C4-2B (cell line): ENCODE measurements around the gene LRRC42.

ENCODE experiments used
- H3K27ac ChIP-seq: fragments of 450-650 bp; 2 replicates; pipeline ENCODE4 v1.5.1; 2017
- ZFX ChIP-seq: fragments of 450-650 bp; IDR thresholded peaks from 2 replicates; pipeline ENCODE4 v1.6.1; 2017
- TF ChIP-seq, protein P1 (sequence below): fragments of 450-650 bp; conservative IDR thresholded peaks from 2 replicates; pipeline ENCODE4 v1.5.1; 2017; ENCODE audit warnings: mild to moderate bottlenecking

LRRC42 gene

DNA sequence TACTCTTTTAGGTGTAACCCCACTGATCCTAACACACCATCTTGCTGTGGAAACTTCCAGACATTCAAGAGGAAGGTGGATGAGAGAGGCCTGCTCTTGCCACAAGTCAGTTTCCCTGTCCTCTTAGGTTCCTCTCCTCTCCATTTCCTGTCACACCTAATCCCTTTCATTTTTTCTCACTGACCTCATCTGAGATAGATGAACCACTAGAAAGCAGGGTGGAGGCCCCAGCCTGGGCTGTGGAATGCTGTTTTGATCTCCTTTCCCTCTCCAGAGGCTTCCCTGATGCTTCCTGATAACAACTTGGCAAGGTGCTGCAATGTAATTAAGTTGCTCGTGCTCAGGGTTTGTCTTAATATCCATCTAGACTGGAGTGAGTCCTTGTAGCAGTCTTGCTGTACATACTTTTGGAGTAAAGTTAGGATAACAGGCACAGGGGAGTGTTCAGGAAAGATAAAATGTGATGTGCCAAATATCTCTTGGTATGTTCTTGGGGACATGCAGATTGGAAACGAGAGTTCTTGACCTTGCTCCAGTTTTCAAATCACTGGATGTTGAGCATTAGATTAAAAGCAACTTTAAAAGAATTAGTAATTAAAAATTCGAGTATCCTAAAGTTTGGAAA lies 11.2 kb downstream of the LRRC42 start:
- no peak for TF ChIP-seq ZFX
- TF ChIP-seq, protein P1, sequence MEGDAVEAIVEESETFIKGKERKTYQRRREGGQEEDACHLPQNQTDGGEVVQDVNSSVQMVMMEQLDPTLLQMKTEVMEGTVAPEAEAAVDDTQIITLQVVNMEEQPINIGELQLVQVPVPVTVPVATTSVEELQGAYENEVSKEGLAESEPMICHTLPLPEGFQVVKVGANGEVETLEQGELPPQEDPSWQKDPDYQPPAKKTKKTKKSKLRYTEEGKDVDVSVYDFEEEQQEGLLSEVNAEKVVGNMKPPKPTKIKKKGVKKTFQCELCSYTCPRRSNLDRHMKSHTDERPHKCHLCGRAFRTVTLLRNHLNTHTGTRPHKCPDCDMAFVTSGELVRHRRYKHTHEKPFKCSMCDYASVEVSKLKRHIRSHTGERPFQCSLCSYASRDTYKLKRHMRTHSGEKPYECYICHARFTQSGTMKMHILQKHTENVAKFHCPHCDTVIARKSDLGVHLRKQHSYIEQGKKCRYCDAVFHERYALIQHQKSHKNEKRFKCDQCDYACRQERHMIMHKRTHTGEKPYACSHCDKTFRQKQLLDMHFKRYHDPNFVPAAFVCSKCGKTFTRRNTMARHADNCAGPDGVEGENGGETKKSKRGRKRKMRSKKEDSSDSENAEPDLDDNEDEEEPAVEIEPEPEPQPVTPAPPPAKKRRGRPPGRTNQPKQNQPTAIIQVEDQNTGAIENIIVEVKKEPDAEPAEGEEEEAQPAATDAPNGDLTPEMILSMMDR = no peak
- peak overlapping the region; percentile 54; the same call in 1 of the 2 replicates for H3K27ac ChIP-seq

DNA sequence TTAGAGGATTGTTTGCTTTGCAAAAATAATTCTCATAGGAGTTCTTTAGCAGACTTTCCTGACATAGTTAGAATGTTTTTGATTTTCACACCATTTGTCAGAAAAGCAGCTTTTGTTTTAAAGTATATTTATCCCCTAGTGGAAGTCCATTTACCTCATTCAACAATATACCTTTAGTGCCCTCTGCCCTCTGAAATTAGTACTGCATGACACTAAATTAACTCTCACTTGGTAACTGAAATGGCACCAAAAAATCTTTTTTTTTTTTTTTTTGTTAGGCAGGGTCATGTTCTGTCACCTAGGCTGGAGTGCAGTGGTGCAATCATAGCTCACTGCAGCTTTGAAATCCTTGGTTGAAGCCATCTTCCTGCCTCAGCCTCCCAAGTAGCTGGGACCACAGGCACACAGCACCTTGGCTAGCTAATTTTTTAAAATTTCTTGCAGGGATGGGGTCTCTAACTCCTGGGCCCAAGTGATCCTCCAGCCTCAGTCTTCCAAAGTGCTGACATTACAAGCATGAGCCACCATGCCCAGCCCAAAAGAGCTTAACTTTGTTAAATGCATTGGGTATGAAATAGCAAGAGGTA lies 13.6 kb downstream of the LRRC42 start:
- H3K27ac ChIP-seq = no peak overlapping the region
- no peak for TF ChIP-seq ZFX
- TF ChIP-seq, protein P1 = peak; percentile 85

DNA sequence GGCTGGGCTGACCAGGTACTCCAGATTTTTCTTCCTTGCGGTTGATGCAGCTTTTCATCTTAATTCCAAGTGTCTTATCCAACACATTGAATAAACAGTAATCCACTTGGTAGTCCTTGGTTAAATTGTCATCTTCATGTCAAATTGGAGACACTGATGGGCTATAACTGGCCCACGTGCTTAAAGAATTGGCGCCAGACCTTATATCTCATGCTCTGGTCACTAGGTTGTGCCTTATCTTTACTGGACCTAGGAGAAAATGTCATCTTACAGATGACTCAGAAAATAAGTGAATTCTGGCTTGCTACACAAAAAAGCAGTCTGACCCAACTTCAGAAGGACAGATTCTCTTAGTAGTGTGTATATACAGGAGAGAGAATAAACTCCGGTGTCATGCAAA lies 16.2 kb downstream of the LRRC42 start:
- no peak for TF ChIP-seq ZFX
- TF ChIP-seq, protein P1 = no peak
- H3K27ac ChIP-seq = no peak overlapping the region

DNA sequence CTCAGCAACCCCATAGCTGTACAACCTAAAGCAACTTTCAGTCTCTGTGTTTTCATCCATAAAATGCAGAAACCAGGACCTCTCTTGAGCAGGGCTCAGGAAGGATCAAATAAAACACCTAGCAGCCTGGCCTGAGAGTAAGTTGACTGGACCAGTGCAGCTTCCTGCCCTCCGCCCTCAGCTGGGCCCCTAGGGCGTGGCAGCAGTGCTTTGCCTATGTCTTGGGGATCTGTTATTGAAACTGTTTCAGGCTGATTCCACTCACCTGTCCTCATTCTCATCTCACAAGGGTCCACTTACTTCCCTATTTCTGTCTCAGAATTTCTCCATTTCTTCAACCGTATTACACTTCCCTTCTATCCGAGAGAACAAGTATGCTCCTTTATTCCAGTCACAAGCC lies 17.3 kb downstream of the LRRC42 start:
- no peak overlapping the region for H3K27ac ChIP-seq
- TF ChIP-seq ZFX = no peak
- TF ChIP-seq, protein P1 = no peak

DNA sequence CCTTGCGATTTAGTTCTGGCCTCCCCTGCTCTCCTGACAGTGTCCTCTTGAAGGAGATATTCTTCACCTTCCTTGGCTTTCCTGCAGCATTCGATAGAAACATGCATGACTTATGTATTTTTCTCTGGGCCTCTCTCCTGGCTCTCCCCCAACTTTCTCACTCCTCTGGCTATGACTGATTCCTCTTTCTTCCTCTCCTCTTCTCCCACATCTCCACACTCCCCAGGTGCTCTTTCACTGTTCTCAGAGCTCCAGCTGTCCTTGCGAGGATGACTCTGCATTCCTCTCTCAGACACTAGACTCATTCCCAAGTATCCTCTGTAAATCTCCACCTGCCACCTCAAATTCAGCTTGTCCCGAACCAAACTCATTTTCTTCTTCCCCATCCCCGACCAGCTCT lies 18.0 kb downstream of the LRRC42 start:
- TF ChIP-seq ZFX = no peak
- TF ChIP-seq, protein P1 = no peak
- H3K27ac ChIP-seq = no peak overlapping the region

DNA sequence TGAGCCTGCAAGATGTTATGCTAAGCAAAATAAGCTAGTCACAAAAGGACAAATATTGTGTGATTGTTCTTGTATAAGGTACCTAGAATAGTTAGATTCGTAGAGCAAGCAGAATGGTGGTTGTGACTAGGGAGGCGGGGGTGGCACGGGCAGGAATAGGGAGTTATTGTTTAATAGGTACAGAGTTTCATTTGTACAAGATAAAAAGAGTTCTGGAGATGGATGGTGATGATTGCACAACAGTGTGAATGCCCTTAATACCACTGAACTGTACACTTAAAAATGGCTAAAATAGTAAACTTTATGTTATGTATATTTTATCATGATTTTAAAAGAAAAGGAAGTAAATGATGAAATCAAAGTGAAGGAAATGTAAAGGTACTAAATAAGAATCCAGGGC lies 20.6 kb downstream of the LRRC42 start:
- TF ChIP-seq ZFX = no peak
- TF ChIP-seq, protein P1 = no peak
- H3K27ac ChIP-seq = no peak overlapping the region

DNA sequence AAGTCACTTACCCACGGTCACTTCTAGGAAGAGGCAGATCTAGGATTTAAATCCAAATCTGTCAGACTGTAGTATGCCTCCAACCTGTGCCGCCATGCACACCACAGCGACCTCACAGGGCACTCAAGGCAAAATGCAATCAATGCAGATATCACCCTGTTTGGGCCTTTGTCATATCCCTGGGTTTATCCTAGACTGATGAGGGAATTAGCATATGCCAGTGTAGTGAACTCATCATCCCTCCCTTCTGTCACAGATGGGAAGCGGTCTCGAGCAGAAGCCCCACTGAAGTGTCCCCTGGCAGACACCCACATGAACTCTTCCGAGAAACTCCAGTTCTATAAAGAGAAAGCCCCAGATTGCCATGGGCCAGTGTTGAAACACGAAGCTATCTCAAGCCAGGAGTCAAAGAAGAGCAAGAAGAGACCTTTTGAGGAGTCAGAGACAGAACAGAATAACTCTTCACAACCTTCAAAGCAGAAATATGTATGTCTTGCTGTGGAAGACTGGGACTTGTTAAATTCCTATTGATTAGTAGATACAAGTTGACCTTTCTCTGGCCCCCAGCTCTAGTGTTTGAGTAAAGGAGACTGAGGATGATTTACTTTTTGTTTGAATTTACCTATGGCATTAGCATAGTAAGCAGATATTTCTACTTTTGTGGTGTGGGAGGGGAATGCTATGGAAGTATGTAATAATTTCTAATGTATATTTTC lies 21.4 kb downstream of the LRRC42 start:
- H3K27ac ChIP-seq = no peak overlapping the region
- TF ChIP-seq, protein P1 = no peak
- no peak for TF ChIP-seq ZFX
